Spleen (tissue), 7 donors: ENCODE results near the gene EDN1.

ENCODE experiments used
- POLR2A ChIP-seq, 3 donors: fragments of 450-650 bp; IDR thresholded peaks; one replicate each; pipeline ENCODE4 v1.5.1; 2017; ENCODE audit warnings: antibody characterized with exemption in 3 of 3, mild to moderate bottlenecking in 1 of 3
- TF ChIP-seq, protein P1 (sequence below), 11 experiments: fragments of 200-600 bp in 7 of 11; fragments of 450-650 bp in 4 of 11; sonication (generic) in 4 of 11; IDR thresholded peaks in 8 of 11; conservative IDR thresholded peaks in 3 of 11; 1 replicate in 7 of 11; 2 replicates in 4 of 11; pipeline versions ENCODE4 v1.4.0 to v1.8.0; 2016 to 2021; ENCODE audit warnings: antibody characterized with exemption in 11 of 11, inconsistent platforms in 4 of 11, mild to moderate bottlenecking in 1 of 11
- donor health status: DM: no; HTN: no; CAD: no; lungs with moderate emphysema.
- donor health status: DM: no; HTN: no; CAD: no.
- donor health status: DM: no; HTN: no; CAD: no.

DNA sequence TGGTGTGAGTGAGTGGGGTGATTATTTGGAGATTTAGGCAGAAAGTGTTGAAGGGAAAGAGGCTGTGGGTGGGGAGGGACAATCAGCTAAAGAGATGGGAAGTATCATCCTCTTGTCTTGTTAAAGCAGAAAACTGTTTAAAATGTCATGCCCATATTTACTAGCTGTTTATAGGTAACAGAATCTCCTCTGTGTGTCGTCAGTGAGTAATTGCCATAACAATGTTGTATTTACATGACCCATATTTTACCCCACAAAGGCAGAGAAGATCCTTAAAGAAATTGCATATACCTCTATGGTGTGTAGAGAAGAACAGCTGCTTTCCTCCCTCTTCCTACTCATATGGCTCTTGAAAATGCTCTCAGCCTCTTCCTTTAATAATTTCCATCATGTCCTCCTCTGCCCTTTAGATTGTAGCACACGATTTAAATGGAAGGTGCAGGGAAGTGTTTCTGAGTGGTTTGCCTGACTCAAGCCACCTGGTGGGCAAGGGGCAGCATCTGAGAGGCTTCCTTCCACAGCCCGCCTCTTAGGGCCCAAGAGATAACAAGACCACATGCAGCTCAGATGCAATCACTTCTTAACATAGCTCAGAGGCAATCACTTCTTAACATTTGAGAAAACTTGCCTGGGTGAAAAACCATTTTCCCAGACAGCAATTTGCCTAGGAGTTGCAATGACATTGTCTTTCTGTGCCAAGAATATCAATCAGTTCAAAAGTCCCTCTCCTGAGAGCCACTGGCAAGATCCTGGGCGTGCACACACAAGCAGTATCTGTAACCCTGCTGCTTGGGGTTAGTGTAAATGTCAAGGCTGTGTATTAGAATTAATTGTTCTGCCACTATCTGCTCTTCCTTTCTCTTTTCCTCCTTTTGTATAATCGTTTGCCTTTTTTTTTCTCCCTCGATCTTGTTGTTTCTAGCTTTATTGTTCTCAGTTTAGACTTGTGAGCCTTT, 44.1 kb upstream of the EDN1 start:
- TF ChIP-seq POLR2A (IDR thresholded peaks at IDR 0.05), result no peak
- TF ChIP-seq, protein P1, sequence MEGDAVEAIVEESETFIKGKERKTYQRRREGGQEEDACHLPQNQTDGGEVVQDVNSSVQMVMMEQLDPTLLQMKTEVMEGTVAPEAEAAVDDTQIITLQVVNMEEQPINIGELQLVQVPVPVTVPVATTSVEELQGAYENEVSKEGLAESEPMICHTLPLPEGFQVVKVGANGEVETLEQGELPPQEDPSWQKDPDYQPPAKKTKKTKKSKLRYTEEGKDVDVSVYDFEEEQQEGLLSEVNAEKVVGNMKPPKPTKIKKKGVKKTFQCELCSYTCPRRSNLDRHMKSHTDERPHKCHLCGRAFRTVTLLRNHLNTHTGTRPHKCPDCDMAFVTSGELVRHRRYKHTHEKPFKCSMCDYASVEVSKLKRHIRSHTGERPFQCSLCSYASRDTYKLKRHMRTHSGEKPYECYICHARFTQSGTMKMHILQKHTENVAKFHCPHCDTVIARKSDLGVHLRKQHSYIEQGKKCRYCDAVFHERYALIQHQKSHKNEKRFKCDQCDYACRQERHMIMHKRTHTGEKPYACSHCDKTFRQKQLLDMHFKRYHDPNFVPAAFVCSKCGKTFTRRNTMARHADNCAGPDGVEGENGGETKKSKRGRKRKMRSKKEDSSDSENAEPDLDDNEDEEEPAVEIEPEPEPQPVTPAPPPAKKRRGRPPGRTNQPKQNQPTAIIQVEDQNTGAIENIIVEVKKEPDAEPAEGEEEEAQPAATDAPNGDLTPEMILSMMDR (IDR thresholded peaks at IDR 0.05 in 8 of 11, conservative IDR thresholded peaks at IDR 0.05 in 3 of 11), result no peak
